HEK293T (cell line): ENCODE results near the gene TUBD1.

ENCODE experiments used
- CTCF ChIA-PET: fragments of 350-600 bp; formaldehyde crosslinking; extraction: SDS; loops from one replicate; lab custom pipeline; 2021; ENCODE audit warnings: antibody characterized with exemption, inconsistent platforms; lab: Yijun Ruan, JAX
- POLR2A ChIA-PET: fragments of 350-600 bp; formaldehyde crosslinking; extraction: SDS; loops from one replicate; lab custom pipeline; 2020; ENCODE audit warnings: antibody characterized with exemption, inconsistent platforms; lab: Yijun Ruan, JAX
- DNase-seq: peaks from one replicate; pipeline ENCODE4 v3.0.0; 2012; ENCODE audit warnings: mixed read lengths; ENCODE audit errors: extremely low spot score
- ARNT ChIP-seq: fragments of 450-650 bp; IDR thresholded peaks from 2 replicates; pipeline ENCODE4 v1.6.1; 2017; ENCODE audit warnings: mild to moderate bottlenecking
- BHLHE40 ChIP-seq: fragments of 450-650 bp; IDR thresholded peaks from 2 replicates; pipeline ENCODE4 v1.6.1; 2016; ENCODE audit warnings: mild to moderate bottlenecking, moderate library complexity, borderline replicate concordance
- CTBP1 ChIP-seq: fragments of 450-650 bp; IDR thresholded peaks from 2 replicates; pipeline ENCODE4 v1.6.1; 2016; ENCODE audit warnings: borderline replicate concordance
- ELF4 ChIP-seq: fragments of 450-650 bp; IDR thresholded peaks from 2 replicates; pipeline ENCODE4 v1.6.1; 2017; ENCODE audit warnings: antibody characterized with exemption
- FOXA1 ChIP-seq: fragments of 450-650 bp; IDR thresholded peaks from 2 replicates; pipeline ENCODE4 v1.6.1; 2016; ENCODE audit warnings: mild to moderate bottlenecking
- FOXK2 ChIP-seq: fragments of 450-650 bp; IDR thresholded peaks from 2 replicates; pipeline ENCODE4 v1.6.1; 2016; ENCODE audit warnings: mild to moderate bottlenecking
- FOXM1 ChIP-seq: fragments of 450-650 bp; IDR thresholded peaks from 2 replicates; pipeline ENCODE4 v1.6.1; 2017; ENCODE audit warnings: mild to moderate bottlenecking, borderline replicate concordance
- HDGF ChIP-seq: fragments of 450-650 bp; IDR thresholded peaks from 2 replicates; pipeline ENCODE4 v1.6.1; 2017; ENCODE audit warnings: antibody characterized with exemption, borderline replicate concordance
- L3MBTL2 ChIP-seq: fragments of 450-650 bp; conservative IDR thresholded peaks from 2 replicates; pipeline ENCODE4 v1.6.1; 2016; ENCODE audit warnings: mild to moderate bottlenecking
- LEF1 ChIP-seq: fragments of 450-650 bp; IDR thresholded peaks from 2 replicates; pipeline ENCODE4 v1.6.1; 2017; ENCODE audit warnings: mild to moderate bottlenecking, borderline replicate concordance
- NFRKB ChIP-seq: fragments of 450-650 bp; IDR thresholded peaks from 2 replicates; pipeline ENCODE4 v1.6.1; 2016; ENCODE audit warnings: mild to moderate bottlenecking, moderate library complexity
- PKNOX1 ChIP-seq: fragments of 450-650 bp; IDR thresholded peaks from 2 replicates; pipeline ENCODE4 v1.6.1; 2016
- SP1 ChIP-seq: fragments of 450-650 bp; IDR thresholded peaks from 2 replicates; pipeline ENCODE4 v1.6.1; 2017
- SUZ12 ChIP-seq: fragments of 450-650 bp; IDR thresholded peaks from 2 replicates; pipeline ENCODE4 v1.6.1; 2016; ENCODE audit warnings: mild to moderate bottlenecking
- TARDBP ChIP-seq: fragments of 450-650 bp; IDR thresholded peaks from 2 replicates; pipeline ENCODE4 v1.6.1; 2016
- ZNF384 ChIP-seq: fragments of 450-650 bp; IDR thresholded peaks from 2 replicates; pipeline ENCODE4 v1.6.1; 2016

The TUBD1 gene

DNA sequence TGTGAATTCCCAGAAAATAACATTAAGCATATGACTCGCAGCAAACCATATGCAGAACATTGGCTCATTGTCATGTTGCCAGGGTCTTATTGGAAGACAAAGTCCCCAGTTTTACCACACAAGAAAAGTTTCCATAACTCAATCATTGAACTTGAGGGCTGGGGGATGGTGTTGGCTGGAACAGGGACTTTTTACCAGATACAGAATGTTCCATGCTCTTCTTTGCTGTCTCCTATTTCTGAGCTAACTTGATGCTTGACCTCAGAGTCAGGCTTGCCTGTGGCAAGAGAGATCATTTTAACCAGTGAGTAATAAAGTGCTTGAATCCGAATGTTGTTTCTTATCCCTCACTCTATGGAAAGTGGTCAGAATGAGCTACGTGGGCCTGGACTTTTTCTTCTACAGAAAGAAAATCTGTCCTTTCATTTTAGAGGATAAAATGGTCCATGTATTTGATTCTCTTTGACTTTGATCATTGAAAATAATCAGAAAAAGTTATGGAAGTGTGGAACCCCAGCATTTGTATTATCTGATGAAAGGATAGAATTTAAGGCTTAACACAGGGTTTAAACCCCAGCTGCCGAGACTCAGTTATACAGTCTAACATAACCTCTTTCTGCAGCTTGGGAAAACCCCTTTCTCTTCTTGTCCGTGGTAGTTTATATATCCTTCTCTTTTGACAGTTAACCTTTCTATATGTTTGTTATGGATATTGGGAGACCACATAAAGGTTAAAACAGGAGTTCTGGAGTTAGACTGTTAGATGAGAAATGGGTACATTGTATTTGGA is 67.0 kb downstream of the TUBD1 start:
- no peak for DNase-seq
- TF ChIP-seq FOXA1 (no peak), NFRKB (no peak), FOXM1 (no peak), SUZ12 (no peak), ZNF384 (no peak), BHLHE40 (no peak), HDGF (no peak), ARNT (no peak), L3MBTL2 (no peak), CTBP1 (no peak), TARDBP (no peak)
- CTCF ChIA-PET, result no interaction called here
- POLR2A ChIA-PET, result no interaction called here

GRCh38 chr17:59815965-59816364 is 76.8 kb downstream of the TUBD1 start:
- DNase-seq, result no peak
- TF ChIP-seq ELF4 (no peak), NFRKB (no peak), PKNOX1 (no peak), HDGF (no peak), ZNF384 (no peak), ARNT (no peak)
- ChIA-PET POLR2A (no interaction called here), CTCF (no interaction called here)

- CTCF ChIA-PET, result no interaction called here
- DNase-seq, result no peak
- POLR2A ChIA-PET, result no interaction called here
- TF ChIP-seq L3MBTL2 (no peak), ARNT (no peak), PKNOX1 (no peak), ZNF384 (no peak), SUZ12 (no peak), SP1 (no peak), NFRKB (no peak), BHLHE40 (no peak), FOXM1 (no peak), FOXK2 (no peak), TARDBP (no peak), LEF1 (no peak), CTBP1 (no peak), HDGF (no peak), FOXA1 (no peak), ELF4 (no peak)
Observed at GRCh38 chr17:59814685-59815084, 78.1 kb downstream of the TUBD1 start.

DNA sequence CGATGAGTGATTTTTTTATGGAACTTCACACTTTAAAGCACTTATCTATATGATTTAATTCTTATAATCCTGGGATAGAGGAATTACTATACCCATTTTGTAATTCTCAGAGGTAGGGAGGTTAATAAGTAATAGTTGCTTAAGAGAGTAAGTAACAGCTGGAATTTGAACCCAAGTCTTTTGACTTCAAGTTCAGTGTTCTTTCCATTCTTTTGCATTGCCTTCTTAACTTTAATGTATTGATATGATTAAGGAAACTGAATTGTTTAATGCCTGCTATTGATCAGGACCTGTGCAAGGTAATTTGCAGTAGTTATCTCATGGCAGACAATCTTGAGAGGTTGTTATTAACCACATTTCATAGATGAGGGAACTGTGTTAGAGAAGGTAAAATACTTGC is 78.5 kb downstream of the TUBD1 start:
- CTCF ChIA-PET, result no interaction called here
- POLR2A ChIA-PET, result no interaction called here
- DNase-seq, result no peak
- no peak for TF ChIP-seq NFRKB
- no peak for TF ChIP-seq FOXM1
- no peak for TF ChIP-seq CTBP1
- no peak for TF ChIP-seq HDGF
- TF ChIP-seq ELF4, result no peak

GRCh38 chr17:59812139-59812538 is 80.6 kb downstream of the TUBD1 start:
- ChIA-PET POLR2A (no interaction called here), CTCF (no interaction called here)
- no peak for DNase-seq
- TF ChIP-seq L3MBTL2 (no peak), SP1 (no peak), LEF1 (no peak), FOXM1 (no peak), SUZ12 (no peak), BHLHE40 (no peak), FOXK2 (no peak), ZNF384 (no peak), TARDBP (no peak)

- no peak for TF ChIP-seq HDGF
- TF ChIP-seq ELF4, result no peak
- TF ChIP-seq PKNOX1, result no peak
- no peak for TF ChIP-seq ZNF384
- no peak for TF ChIP-seq LEF1
- TF ChIP-seq CTBP1, result no peak
- TF ChIP-seq FOXA1, result no peak
- no peak for TF ChIP-seq SP1
- no peak for TF ChIP-seq BHLHE40
- no peak for TF ChIP-seq FOXM1
- no peak for TF ChIP-seq L3MBTL2
- TF ChIP-seq ARNT, result no peak
- TF ChIP-seq TARDBP, result no peak
- no peak for TF ChIP-seq FOXK2
- TF ChIP-seq NFRKB, result no peak
- no peak for TF ChIP-seq SUZ12
- no peak for DNase-seq
- ChIA-PET CTCF (no interaction called here), POLR2A (no interaction called here)
Observed at GRCh38 chr17:59811209-59811608, 81.5 kb downstream of the TUBD1 start.
